K562 (cell line): ENCODE data around the gene CFAP251. TPM values are rescaled to one million over a fixed set of nuclear protein-coding genes. Genes with fewer than 3 reads are reported as not detected.

Source experiments
- BRF1 ChIP-seq: IDR thresholded peaks from 3 replicates; pipeline ENCODE4 v1.6.1; 2011; ENCODE audit warnings: borderline replicate concordance, mild to moderate bottlenecking; ENCODE audit not compliant: insufficient read length; ENCODE audit errors: extremely low read depth
- CBFA2T2 ChIP-seq: fragments of 450-650 bp; conservative IDR thresholded peaks from 2 replicates; pipeline ENCODE4 v1.6.1; 2017; ENCODE audit warnings: mild to moderate bottlenecking
- CEBPB ChIP-seq: fragments of 450-650 bp; IDR thresholded peaks from 2 replicates; pipeline ENCODE4 v1.6.1; 2016; ENCODE audit warnings: missing genetic modification characterization, missing compliant biosample characterization
- GTF2A2 ChIP-seq: IDR thresholded peaks from 2 replicates; pipeline ENCODE4 v1.6.1; 2016; ENCODE audit warnings: mild to moderate bottlenecking, missing genetic modification characterization, missing compliant biosample characterization
- RB1 ChIP-seq: fragments of 450-650 bp; IDR thresholded peaks from 2 replicates; pipeline ENCODE4 v1.6.1; 2017; ENCODE audit warnings: low read depth, mild to moderate bottlenecking
- ZNF444 ChIP-seq: fragments of 250-450 bp; sonication (Bioruptor Pico); IDR thresholded peaks from 2 replicates; pipeline ENCODE4 v1.4.0; 2020; ENCODE audit warnings: mild to moderate bottlenecking, moderate library complexity
- ZNF696 ChIP-seq: fragments of 250-450 bp; sonication (Bioruptor Pico); conservative IDR thresholded peaks from 2 replicates; pipeline ENCODE4 v1.4.0; 2020; ENCODE audit warnings: mild to moderate bottlenecking, moderate library complexity
- polyA plus RNA-seq, 8 experiments: library from polyadenylated mRNA; depleted of rRNA in 4 of 8; stranded (reverse) in 5 of 8; unstranded in 3 of 8; fragments of >200 nt; fragmentation: Nextera tagmentation in 2 of 8; fragmentation: Illumina TruSeq in 1 of 8; extraction: Ambion mirVana in 2 of 8; extraction: Trizol in 1 of 8; gene quantifications; 2 replicates each; pipeline versions ENCODE4 v1.2.1 to v1.2.3, GENCODE V29; 2011 to 2014; ENCODE audit warnings: inconsistent platforms in 1 of 8, missing spikeins in 1 of 8
- total RNA-seq, 7 experiments: library from RNA; depleted of rRNA in 6 of 7; stranded (reverse); fragments of >200 nt in 6 of 7; fragmentation: Illumina TruSeq in 2 of 7; extraction: Trizol in 2 of 7; gene quantifications; 2 replicates each; pipeline versions ENCODE4 v1.2.1 to v1.2.3, GENCODE V29; 2011 to 2021; ENCODE audit warnings: low replicate concordance in 1 of 7
- TF ChIP-seq, protein P1 (sequence below): fragments of 450-650 bp; IDR thresholded peaks from 2 replicates; pipeline ENCODE4 v1.6.1; 2016; ENCODE audit warnings: low read depth
- TF ChIP-seq, protein P2 (sequence below): fragments of 250-450 bp; sonication (Bioruptor Pico); IDR thresholded peaks from 2 replicates; pipeline ENCODE4 v1.5.0; 2020; ENCODE audit warnings: mild to moderate bottlenecking, borderline replicate concordance
- TF ChIP-seq, protein P3 (sequence below): fragments of 450-650 bp; formaldehyde crosslinking; conservative IDR thresholded peaks from 2 replicates; pipeline ENCODE4 v1.4.0; 2022; ENCODE audit warnings: mild to moderate bottlenecking, missing genetic modification characterization
- TF ChIP-seq, protein P4 (sequence below), 3 experiments: fragments of 200-800 bp in 1 of 3; fragments of 250-450 bp in 1 of 3; fragments of 450-650 bp in 1 of 3; sonication (Bioruptor Pico) in 1 of 3; sonication (Bioruptor generic) in 1 of 3; formaldehyde crosslinking in 1 of 3; IDR thresholded peaks; 2 replicates each; pipeline versions ENCODE4 v1.6.1 to v1.8.0; 2016 to 2022; ENCODE audit warnings: mild to moderate bottlenecking in 2 of 3, missing genetic modification characterization in 2 of 3, missing compliant biosample characterization in 1 of 3, moderate library complexity in 1 of 3

Gene CFAP251
- total and polyA plus RNA-seq, 9 of the 15 experiments (the other 6 are each of a cell fraction or from before 2014, with no cell fraction given) = 16.6 to 31.0 (median 19.1) TPM

DNA sequence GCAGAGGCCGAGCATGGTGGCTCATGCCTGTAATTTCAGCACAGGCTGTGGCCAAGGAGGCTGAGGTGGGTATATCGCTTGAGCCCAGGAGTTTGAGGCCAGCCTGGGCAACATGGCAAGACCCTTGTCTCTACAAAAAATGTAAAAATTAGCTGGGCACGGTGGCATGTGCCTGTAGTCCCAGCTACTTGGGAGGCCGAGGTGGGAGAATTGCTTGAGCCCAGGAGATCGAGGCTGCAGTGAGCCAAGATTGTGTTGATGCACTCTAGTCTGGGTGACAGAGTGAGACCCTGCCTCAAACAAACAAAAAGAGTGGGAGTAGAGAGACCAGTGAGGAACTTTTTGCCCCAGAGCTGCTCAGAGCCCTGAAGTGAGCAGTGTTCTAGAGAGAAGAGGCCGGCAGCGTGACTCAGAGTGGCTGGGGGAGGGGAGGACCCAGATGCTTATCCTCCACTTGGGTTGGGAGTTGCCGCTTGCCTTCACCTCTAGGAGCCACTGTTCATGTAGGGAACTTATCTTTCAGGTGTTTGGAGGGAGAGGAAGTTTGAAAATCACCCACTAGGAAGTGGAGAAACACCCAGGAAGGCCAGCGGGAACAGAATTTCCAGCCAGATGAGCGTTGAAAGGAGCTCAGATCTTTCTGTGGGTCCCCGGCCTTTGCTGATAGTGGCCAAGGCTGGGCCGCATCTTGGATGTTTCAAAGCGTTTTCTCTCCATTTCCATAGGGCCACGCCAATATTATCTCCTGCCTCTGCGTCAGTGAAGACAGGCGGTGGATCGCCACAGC is 15.3 kb downstream of the CFAP251 start (continued):
- TF ChIP-seq, protein P1, sequence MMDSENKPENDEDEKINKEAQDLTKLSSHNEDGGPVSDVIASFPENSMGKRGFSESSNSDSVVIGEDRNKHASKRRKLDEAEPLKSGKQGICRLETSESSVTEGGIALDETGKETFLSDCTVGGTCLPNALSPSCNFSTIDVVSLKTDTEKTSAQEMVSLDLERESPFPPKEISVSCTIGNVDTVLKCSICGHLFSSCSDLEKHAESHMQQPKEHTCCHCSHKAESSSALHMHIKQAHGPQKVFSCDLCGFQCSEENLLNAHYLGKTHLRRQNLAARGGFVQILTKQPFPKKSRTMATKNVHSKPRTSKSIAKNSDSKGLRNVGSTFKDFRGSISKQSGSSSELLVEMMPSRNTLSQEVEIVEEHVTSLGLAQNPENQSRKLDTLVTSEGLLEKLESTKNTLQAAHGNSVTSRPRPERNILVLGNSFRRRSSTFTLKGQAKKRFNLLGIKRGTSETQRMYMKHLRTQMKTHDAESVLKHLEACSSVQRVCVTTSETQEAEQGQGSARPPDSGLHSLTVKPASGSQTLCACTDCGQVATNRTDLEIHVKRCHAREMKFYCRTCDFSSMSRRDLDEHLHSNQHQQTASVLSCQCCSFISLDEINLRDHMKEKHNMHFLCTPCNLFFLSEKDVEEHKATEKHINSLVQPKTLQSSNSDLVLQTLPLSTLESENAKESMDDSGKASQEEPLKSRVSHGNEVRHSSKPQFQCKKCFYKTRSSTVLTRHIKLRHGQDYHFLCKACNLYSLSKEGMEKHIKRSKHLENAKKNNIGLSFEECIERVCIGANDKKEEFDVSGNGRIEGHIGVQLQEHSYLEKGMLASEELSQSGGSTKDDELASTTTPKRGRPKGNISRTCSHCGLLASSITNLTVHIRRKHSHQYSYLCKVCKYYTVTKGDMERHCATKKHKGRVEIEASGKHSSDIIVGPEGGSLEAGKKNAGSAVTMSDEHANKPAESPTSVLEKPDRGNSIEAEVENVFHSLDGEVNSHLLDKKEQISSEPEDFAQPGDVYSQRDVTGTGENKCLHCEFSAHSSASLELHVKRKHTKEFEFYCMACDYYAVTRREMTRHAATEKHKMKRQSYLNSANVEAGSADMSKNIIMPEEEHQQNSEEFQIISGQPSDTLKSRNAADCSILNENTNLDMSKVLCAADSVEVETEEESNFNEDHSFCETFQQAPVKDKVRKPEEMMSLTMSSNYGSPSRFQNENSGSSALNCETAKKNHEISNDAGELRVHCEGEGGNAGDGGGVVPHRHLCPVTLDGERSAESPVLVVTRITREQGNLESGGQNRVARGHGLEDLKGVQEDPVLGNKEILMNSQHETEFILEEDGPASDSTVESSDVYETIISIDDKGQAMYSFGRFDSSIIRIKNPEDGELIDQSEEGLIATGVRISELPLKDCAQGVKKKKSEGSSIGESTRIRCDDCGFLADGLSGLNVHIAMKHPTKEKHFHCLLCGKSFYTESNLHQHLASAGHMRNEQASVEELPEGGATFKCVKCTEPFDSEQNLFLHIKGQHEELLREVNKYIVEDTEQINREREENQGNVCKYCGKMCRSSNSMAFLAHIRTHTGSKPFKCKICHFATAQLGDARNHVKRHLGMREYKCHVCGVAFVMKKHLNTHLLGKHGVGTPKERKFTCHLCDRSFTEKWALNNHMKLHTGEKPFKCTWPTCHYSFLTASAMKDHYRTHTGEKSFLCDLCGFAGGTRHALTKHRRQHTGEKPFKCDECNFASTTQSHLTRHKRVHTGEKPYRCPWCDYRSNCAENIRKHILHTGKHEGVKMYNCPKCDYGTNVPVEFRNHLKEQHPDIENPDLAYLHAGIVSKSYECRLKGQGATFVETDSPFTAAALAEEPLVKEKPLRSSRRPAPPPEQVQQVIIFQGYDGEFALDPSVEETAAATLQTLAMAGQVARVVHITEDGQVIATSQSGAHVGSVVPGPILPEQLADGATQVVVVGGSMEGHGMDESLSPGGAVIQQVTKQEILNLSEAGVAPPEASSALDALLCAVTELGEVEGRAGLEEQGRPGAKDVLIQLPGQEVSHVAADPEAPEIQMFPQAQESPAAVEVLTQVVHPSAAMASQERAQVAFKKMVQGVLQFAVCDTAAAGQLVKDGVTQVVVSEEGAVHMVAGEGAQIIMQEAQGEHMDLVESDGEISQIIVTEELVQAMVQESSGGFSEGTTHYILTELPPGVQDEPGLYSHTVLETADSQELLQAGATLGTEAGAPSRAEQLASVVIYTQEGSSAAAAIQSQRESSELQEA = no peak
- TF ChIP-seq CEBPB (tag) = no peak
- TF ChIP-seq, protein P2, sequence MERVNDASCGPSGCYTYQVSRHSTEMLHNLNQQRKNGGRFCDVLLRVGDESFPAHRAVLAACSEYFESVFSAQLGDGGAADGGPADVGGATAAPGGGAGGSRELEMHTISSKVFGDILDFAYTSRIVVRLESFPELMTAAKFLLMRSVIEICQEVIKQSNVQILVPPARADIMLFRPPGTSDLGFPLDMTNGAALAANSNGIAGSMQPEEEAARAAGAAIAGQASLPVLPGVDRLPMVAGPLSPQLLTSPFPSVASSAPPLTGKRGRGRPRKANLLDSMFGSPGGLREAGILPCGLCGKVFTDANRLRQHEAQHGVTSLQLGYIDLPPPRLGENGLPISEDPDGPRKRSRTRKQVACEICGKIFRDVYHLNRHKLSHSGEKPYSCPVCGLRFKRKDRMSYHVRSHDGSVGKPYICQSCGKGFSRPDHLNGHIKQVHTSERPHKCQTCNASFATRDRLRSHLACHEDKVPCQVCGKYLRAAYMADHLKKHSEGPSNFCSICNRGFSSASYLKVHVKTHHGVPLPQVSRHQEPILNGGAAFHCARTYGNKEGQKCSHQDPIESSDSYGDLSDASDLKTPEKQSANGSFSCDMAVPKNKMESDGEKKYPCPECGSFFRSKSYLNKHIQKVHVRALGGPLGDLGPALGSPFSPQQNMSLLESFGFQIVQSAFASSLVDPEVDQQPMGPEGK (CRISPR knock-in tag) = no peak
- peak; percentile 50; the same call in 1 of the 2 replicates for TF ChIP-seq RB1
- no peak for TF ChIP-seq ZNF696
- no peak for TF ChIP-seq GTF2A2 (tag)
- no peak for TF ChIP-seq BRF1
- no peak for TF ChIP-seq ZNF444 (CRISPR knock-in tag)
- TF ChIP-seq, protein P3, sequence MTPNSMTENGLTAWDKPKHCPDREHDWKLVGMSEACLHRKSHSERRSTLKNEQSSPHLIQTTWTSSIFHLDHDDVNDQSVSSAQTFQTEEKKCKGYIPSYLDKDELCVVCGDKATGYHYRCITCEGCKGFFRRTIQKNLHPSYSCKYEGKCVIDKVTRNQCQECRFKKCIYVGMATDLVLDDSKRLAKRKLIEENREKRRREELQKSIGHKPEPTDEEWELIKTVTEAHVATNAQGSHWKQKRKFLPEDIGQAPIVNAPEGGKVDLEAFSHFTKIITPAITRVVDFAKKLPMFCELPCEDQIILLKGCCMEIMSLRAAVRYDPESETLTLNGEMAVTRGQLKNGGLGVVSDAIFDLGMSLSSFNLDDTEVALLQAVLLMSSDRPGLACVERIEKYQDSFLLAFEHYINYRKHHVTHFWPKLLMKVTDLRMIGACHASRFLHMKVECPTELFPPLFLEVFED (CRISPR knock-in tag) = no peak
- TF ChIP-seq, protein P4, sequence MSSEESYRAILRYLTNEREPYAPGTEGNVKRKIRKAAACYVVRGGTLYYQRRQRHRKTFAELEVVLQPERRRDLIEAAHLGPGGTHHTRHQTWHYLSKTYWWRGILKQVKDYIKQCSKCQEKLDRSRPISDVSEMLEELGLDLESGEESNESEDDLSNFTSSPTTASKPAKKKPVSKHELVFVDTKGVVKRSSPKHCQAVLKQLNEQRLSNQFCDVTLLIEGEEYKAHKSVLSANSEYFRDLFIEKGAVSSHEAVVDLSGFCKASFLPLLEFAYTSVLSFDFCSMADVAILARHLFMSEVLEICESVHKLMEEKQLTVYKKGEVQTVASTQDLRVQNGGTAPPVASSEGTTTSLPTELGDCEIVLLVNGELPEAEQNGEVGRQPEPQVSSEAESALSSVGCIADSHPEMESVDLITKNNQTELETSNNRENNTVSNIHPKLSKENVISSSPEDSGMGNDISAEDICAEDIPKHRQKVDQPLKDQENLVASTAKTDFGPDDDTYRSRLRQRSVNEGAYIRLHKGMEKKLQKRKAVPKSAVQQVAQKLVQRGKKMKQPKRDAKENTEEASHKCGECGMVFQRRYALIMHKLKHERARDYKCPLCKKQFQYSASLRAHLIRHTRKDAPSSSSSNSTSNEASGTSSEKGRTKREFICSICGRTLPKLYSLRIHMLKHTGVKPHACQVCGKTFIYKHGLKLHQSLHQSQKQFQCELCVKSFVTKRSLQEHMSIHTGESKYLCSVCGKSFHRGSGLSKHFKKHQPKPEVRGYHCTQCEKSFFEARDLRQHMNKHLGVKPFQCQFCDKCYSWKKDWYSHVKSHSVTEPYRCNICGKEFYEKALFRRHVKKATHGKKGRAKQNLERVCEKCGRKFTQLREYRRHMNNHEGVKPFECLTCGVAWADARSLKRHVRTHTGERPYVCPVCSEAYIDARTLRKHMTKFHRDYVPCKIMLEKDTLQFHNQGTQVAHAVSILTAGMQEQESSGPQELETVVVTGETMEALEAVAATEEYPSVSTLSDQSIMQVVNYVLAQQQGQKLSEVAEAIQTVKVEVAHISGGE (CRISPR knock-in tag; IDR thresholded peaks at IDR 0.05) = peak in 1 of 3 experiments; percentile 90; a peak in 2 of 6 replicates
- TF ChIP-seq CBFA2T2 = no peak
